Stimulated activated CD4-positive, alpha-beta T cell treated with anti-CD3 and anti-CD28 coated beads, Interleukin-12 subunit alpha, Interleukin-12 subunit beta, amount 100 ng/mL, for 4 hours (primary cell): ENCODE results near the gene CUL5.
"Not testable (repeated sequence)": the region's sequence is repeated elsewhere in the genome, so short reads cannot be mapped to it uniquely, and the experiment has no call there.

Experiments
- DNase-seq: peaks from one replicate; pipeline ENCODE4 v3.0.0-alpha.2; 2020

The CUL5 gene

GRCh38 chr11:108117746-108118371 lies 109.2 kb downstream of the CUL5 start:
- DNase-seq: no peak

GRCh38 chr11:108120936-108121273 lies 112.2 kb downstream of the CUL5 start:
- not testable (repeated sequence) for DNase-seq

- DNase-seq: peak; percentile 97
Observed at GRCh38 chr11:108121274-108122155, 112.8 kb downstream of the CUL5 start, which contains the start of gene ACAT1. Gene ACAT1, plus strand, starts transcription at chr11:108121567. Its CDS starts 40 bp downstream, at chr11:108121607.

GRCh38 chr11:108122166-108122628 lies 113.5 kb downstream of the CUL5 start:
- no peak for DNase-seq

GRCh38 chr11:108125096-108125495 lies 116.4 kb downstream of the CUL5 start:
- DNase-seq: no peak

- no peak for DNase-seq
Observed at GRCh38 chr11:108128772-108129171, 120.1 kb downstream of the CUL5 start.

GRCh38 chr11:108131993-108132392 lies 123.3 kb downstream of the CUL5 start:
- no peak for DNase-seq

- not testable (repeated sequence) for DNase-seq
Observed at GRCh38 chr11:108132993-108133538, 124.4 kb downstream of the CUL5 start.

- no peak for DNase-seq
Observed at GRCh38 chr11:108135845-108136544, 127.3 kb downstream of the CUL5 start.

- no peak for DNase-seq
Observed at GRCh38 chr11:108137212-108137611, 128.5 kb downstream of the CUL5 start.

GRCh38 chr11:108142304-108142703 lies 133.6 kb downstream of the CUL5 start:
- DNase-seq: no peak

- no peak for DNase-seq
Observed at GRCh38 chr11:108144615-108145014, 135.9 kb downstream of the CUL5 start.

GRCh38 chr11:108147150-108147549 lies 138.5 kb downstream of the CUL5 start:
- no peak for DNase-seq

GRCh38 chr11:108148556-108148955 lies 139.9 kb downstream of the CUL5 start:
- DNase-seq: no peak

- DNase-seq: no peak
Observed at GRCh38 chr11:108154591-108154990, 145.9 kb downstream of the CUL5 start.
